Right kidney (tissue), 1 donor: ENCODE measurements around the gene PRDX3.
"Not testable (repeated sequence)": the region's sequence is repeated elsewhere in the genome, so short reads cannot be mapped to it uniquely, and the experiment has no call there.

Experiments used
- DNase-seq: peaks from one replicate; pipeline ENCODE4 v3.0.0-alpha.2; 2016

Gene PRDX3

GRCh38 chr10:119166564-119166963, 12.0 kb downstream of the PRDX3 start:
- DNase-seq: no peak

- DNase-seq: no peak
Observed at GRCh38 chr10:119166118-119166500, 12.5 kb downstream of the PRDX3 start.

GRCh38 chr10:119165171-119166117, 13.2 kb downstream of the PRDX3 start, which contains the start of gene SFXN4:
Gene SFXN4 (minus strand): TSS chr10:119165714. CDS start chr10:119165647, 67 bp downstream.
- DNase-seq: peak; percentile 90

- DNase-seq: no peak
Observed at GRCh38 chr10:119162452-119163092, 16.0 kb downstream of the PRDX3 start.

- peak; percentile 37 for DNase-seq
Observed at GRCh38 chr10:119161680-119162451, 16.7 kb downstream of the PRDX3 start.

GRCh38 chr10:119159332-119159731, 19.3 kb downstream of the PRDX3 start:
- DNase-seq: no peak

GRCh38 chr10:119153661-119154060, 25.0 kb downstream of the PRDX3 start:
- DNase-seq: no peak

- DNase-seq: no peak
Observed at GRCh38 chr10:119153041-119153440, 25.6 kb downstream of the PRDX3 start.

GRCh38 chr10:119151601-119152000, 27.0 kb downstream of the PRDX3 start:
- DNase-seq: not testable (repeated sequence)

GRCh38 chr10:119149729-119150128, 28.9 kb downstream of the PRDX3 start:
- no peak for DNase-seq

GRCh38 chr10:119149157-119149556, 29.5 kb downstream of the PRDX3 start:
- no peak for DNase-seq

GRCh38 chr10:119143657-119144056, 35.0 kb downstream of the PRDX3 start:
- no peak for DNase-seq

- DNase-seq: no peak
Observed at GRCh38 chr10:119140603-119141245, 37.9 kb downstream of the PRDX3 start.

GRCh38 chr10:119139464-119140067, 39.0 kb downstream of the PRDX3 start:
- DNase-seq: no peak

GRCh38 chr10:119138346-119139306, 40.0 kb downstream of the PRDX3 start:
- no peak for DNase-seq

- not testable (repeated sequence) for DNase-seq
Observed at GRCh38 chr10:119137878-119138277, 40.7 kb downstream of the PRDX3 start.

- no peak for DNase-seq
Observed at GRCh38 chr10:119136084-119136483, 42.5 kb downstream of the PRDX3 start.

- no peak for DNase-seq
Observed at GRCh38 chr10:119135513-119135881, 43.1 kb downstream of the PRDX3 start.

GRCh38 chr10:119133949-119134348, 44.7 kb downstream of the PRDX3 start:
- no peak for DNase-seq

GRCh38 chr10:119132521-119133345, 45.9 kb downstream of the PRDX3 start:
- DNase-seq: no peak
